ENCODE data around the gene KDM2A. TPM values are rescaled to one million over a fixed set of nuclear protein-coding genes. Genes with fewer than 3 reads are reported as not detected.

The KDM2A gene
- total RNA-seq, 1 donor from 2014 or later: 34.1 TPM

DNA sequence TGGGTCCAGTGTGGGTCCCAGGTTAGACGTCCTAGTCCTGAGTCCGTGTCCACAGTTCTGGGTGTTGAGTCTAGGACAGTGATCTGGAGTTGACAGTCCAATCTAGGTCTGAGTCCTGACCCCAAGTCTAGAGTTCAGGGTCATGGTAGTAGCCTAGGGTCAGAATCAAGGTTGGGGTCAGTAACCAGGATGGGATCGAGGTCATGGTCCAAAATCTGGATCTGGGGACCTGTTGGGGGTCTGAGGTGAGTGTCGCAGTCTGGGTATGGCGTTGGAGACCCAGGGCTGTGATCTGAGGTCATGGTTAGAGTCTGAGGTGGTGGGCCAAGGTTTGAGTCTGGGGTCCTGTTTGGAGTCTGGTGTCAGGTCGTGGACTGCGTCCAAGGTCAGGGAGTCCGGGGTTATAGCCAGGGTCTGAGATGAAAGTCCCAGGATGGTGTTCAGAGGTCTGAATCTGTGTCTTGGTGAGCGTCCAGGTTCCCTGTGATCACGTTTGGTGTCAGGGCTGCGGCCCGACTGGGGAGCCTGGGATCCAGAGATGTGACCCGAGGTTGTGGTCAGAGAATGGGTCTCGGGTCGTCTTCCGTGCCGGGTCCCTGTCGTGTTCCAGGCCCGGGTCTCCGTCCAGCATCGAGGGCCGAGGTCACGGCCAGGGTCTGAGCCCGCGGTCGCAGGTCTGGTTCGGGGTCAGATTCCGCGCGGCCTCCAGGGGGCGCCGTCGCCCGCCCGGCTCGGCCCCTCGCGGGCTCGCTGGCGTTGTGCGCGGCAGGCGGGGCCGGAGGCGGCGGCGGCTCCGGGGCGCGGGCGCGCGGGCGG is 146.8 kb downstream of the KDM2A start:
- TF ChIP-seq, protein P1, sequence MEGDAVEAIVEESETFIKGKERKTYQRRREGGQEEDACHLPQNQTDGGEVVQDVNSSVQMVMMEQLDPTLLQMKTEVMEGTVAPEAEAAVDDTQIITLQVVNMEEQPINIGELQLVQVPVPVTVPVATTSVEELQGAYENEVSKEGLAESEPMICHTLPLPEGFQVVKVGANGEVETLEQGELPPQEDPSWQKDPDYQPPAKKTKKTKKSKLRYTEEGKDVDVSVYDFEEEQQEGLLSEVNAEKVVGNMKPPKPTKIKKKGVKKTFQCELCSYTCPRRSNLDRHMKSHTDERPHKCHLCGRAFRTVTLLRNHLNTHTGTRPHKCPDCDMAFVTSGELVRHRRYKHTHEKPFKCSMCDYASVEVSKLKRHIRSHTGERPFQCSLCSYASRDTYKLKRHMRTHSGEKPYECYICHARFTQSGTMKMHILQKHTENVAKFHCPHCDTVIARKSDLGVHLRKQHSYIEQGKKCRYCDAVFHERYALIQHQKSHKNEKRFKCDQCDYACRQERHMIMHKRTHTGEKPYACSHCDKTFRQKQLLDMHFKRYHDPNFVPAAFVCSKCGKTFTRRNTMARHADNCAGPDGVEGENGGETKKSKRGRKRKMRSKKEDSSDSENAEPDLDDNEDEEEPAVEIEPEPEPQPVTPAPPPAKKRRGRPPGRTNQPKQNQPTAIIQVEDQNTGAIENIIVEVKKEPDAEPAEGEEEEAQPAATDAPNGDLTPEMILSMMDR (conservative IDR thresholded peaks at IDR 0.05; ENCODE audit: low read depth, low read length): peak; percentile 59
- peak overlapping the region; percentile 38 for H3K4me3 ChIP-seq (ENCODE audit: low read depth, low read length)
- DNase-seq (ENCODE audit: low read depth): no peak

GRCh38 chr11:67266449-67267187 is 147.6 kb downstream of the KDM2A start, which contains the start of gene GRK2:
Gene GRK2, plus strand, starts transcription at chr11:67266473. Its CDS starts 227 bp downstream, at chr11:67266700.
- peak within 1 kb of the TSS; percentile 92 for H3K4me3 ChIP-seq (ENCODE audit: low read depth, low read length)
- no peak for DNase-seq (ENCODE audit: low read depth)
- TF ChIP-seq, protein P1 (conservative IDR thresholded peaks at IDR 0.05; ENCODE audit: low read depth, low read length): no peak

DNA sequence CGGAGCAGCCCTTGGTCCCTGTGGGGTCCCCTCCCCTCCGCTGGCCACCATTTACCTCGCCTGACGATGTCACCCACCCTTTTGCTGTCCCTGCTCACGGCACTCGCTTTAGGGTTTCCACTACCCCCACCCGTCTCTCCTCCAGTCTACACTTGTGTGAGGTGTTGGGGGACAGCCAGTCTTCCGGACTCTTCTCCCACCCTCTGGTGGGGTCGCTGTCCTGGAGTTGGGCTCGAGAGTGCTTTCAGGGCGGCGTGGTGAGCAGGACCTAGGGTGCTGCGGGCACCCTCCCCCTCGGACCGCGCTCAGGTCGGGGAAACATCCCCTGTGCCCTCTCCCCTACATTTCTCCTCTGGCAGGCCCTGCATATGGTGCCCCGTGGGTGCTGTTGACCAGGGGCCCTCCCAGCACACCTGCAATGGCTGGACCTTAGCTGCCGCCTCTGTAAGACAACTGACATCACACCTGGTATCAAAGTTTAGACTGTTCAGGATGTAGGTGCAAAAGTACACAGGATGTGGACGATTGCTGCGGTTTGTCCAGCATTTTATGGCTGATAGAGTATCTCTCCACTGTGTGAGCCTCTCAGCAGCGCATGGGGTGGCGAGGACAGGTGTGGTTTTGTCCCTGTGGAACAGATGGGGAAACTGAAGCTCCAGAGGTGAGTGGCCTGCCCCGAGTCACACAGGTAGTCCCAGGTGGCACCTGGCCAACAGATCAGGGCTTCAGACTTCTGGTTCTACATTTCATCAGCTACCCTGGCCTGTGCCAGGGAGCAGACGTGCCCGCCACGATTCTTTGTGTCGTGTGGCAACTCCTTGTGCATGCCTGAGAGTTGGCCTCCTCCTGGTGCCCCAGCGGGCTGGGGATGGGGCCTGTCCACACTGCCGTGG is 148.4 kb downstream of the KDM2A start:
- no peak for DNase-seq (ENCODE audit: low read depth)
- TF ChIP-seq, protein P1 (conservative IDR thresholded peaks at IDR 0.05; ENCODE audit: low read depth, low read length): peak; percentile 11

DNA sequence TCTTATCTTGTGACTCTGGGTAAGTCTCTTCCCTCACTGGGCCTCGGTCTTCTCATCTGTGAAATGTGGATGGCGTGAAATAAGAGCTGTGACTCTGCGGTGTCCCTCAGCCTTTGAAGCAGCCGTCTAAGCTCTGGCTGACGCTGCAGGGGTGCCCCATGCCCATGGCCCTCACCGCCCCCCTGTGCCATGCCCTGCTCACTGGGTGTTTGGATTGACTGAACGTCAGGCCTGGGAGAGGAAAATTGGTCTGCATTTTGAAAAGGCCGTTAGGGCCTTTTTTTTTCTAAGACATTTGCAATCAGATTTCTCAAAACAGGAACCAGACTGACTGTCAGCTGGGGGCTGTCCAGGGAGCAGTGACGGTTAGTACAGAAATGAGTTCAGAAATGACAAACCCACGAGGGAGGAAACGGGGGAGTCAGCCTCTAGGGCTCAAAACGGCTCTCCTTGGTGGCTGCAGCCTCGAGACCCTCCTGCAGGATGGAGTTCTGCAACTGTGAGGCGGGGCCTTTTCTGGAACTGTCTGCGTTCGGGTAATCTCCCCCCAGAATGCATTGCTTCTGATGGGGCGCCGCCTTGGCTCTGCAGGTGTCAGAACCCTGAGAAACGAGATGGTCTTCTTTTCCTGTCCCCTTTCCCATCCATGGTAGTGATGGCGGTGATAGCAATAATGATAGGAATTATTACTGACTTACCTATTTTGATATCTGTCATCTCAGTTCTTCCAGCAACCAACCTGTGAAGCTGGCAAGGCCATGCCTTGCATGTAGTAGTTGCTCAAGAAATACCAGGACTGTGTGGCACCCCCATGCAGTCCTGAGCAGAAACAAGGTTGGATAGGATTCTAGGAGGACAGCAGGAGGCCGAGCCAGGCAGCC is 149.3 kb downstream of the KDM2A start:
- peak overlapping the region; percentile 92 for H3K4me3 ChIP-seq (ENCODE audit: low read depth, low read length)
- DNase-seq (ENCODE audit: low read depth): no peak
- TF ChIP-seq, protein P1 (conservative IDR thresholded peaks at IDR 0.05; ENCODE audit: low read depth, low read length): no peak

More for the DNA sequence above, 148.4 kb downstream of the KDM2A start:
- peak overlapping the region; percentile 92 for H3K4me3 ChIP-seq (ENCODE audit: low read depth, low read length)

GRCh38 chr11:67268962-67269268 is 149.9 kb downstream of the KDM2A start:
- TF ChIP-seq, protein P1 (conservative IDR thresholded peaks at IDR 0.05; ENCODE audit: low read depth, low read length): no peak
- H3K4me3 ChIP-seq (ENCODE audit: low read depth, low read length): no peak overlapping the region
- DNase-seq (ENCODE audit: low read depth): no peak
